Calu3 (cell line): ENCODE measurements around the gene BRD3. TPM values are rescaled to one million over a fixed set of nuclear protein-coding genes. Genes with fewer than 3 reads are reported as not detected.

Experiments used
- BruUV-seq: library from RNA; stranded (reverse); fragments of 400-500 nt; replicated peaks from 2 replicates; lab custom pipeline; 2021; lab: Mats Ljungman, UMichigan
- CTCF ChIA-PET: fragments of 300-600 bp; sonication (Branson Sonifier 250); formaldehyde crosslinking; loops from one replicate; lab custom pipeline; 2022; ENCODE audit warnings: antibody characterized with exemption; lab: Charles Lee
- DNase-seq: peaks from one replicate; pipeline ENCODE4 v3.0.0; 2022
- H3K27ac Mint-ChIP-seq: one replicate; pipeline ENCODE4 v1.8.0; 2022; ENCODE audit warnings: mixed read lengths; ENCODE audit not compliant: unreplicated experiment
- H3K27me3 Mint-ChIP-seq: one replicate; pipeline ENCODE4 v1.8.0; 2022; ENCODE audit warnings: mixed read lengths; ENCODE audit not compliant: unreplicated experiment
- H3K36me3 Mint-ChIP-seq: one replicate; pipeline ENCODE4 v1.8.0; 2022; ENCODE audit warnings: mild to moderate bottlenecking, moderate library complexity, mixed read lengths; ENCODE audit not compliant: insufficient read depth, unreplicated experiment
- H3K4me1 Mint-ChIP-seq: one replicate; pipeline ENCODE4 v1.8.0; 2022; ENCODE audit warnings: mild to moderate bottlenecking, low read depth, mixed read lengths; ENCODE audit not compliant: unreplicated experiment
- H3K4me3 Mint-ChIP-seq: one replicate; pipeline ENCODE4 v1.8.0; 2022; ENCODE audit warnings: mild to moderate bottlenecking, low read depth, moderate library complexity, mixed read lengths; ENCODE audit not compliant: unreplicated experiment
- H3K9me3 Mint-ChIP-seq: one replicate; pipeline ENCODE4 v1.8.0; 2022; ENCODE audit warnings: low read depth, mixed read lengths; ENCODE audit not compliant: unreplicated experiment
- intact Hi-C: fragments of 100-400 bp; cut with micrococcal nuclease; formaldehyde crosslinking; loops from one replicate; pipeline ENCODE4 v1.10.0; 2022; ENCODE audit not compliant: unreplicated experiment
- total RNA-seq: library from RNA; stranded (reverse); gene quantifications from 2 replicates; pipeline ENCODE4 v1.2.3, GENCODE V29; 2022
- TF ChIP-seq, protein P1 (sequence below): fragments of 200-600 bp; IDR thresholded peaks from one replicate; pipeline ENCODE4 v1.8.0; 2022; ENCODE audit warnings: antibody characterized with exemption; ENCODE audit not compliant: unreplicated experiment

The BRD3 gene
- total RNA-seq, 1 experiment from 2014 or later = 30.8 TPM

GRCh38 chr9:134028076-134028475 is 39.8 kb downstream of the BRD3 start:
- no TSS peak for BruUV-seq
- H3K9me3 Mint-ChIP-seq = no peaks in the 10 kb centered on the region
- intact Hi-C loops = no loop called here
- H3K27me3 Mint-ChIP-seq = no peaks in the 10 kb centered on the region
- H3K4me1 Mint-ChIP-seq = no peaks in the 10 kb centered on the region
- no peak overlapping the region for H3K27ac Mint-ChIP-seq
- CTCF ChIA-PET = no interaction called here
- DNase-seq = no peak
- no peak overlapping the region for H3K4me3 Mint-ChIP-seq
- TF ChIP-seq, protein P1, sequence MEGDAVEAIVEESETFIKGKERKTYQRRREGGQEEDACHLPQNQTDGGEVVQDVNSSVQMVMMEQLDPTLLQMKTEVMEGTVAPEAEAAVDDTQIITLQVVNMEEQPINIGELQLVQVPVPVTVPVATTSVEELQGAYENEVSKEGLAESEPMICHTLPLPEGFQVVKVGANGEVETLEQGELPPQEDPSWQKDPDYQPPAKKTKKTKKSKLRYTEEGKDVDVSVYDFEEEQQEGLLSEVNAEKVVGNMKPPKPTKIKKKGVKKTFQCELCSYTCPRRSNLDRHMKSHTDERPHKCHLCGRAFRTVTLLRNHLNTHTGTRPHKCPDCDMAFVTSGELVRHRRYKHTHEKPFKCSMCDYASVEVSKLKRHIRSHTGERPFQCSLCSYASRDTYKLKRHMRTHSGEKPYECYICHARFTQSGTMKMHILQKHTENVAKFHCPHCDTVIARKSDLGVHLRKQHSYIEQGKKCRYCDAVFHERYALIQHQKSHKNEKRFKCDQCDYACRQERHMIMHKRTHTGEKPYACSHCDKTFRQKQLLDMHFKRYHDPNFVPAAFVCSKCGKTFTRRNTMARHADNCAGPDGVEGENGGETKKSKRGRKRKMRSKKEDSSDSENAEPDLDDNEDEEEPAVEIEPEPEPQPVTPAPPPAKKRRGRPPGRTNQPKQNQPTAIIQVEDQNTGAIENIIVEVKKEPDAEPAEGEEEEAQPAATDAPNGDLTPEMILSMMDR = no peak
- H3K36me3 Mint-ChIP-seq = peaks cover 39% of the 10 kb centered on the region

DNA sequence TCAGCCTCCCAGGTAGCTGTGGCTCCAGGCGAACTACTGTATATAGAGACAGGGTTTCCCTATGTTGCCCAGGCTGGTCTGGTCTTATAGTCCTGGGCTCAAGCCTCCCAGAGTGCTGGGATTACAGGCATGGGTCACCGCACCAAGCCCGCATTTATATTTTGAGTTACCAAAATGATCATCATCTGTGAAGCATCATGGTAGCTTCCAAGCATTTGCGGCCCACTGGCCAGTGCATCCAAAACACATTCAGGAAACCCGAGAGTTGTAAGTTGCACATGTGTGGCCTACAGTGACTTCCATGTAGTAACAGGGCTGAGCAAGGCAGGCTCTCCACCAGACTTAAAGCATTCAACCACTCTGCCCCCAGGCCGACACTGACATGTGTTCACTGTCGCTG is 40.3 kb downstream of the BRD3 start:
- H3K4me1 Mint-ChIP-seq = no peaks in the 10 kb centered on the region
- H3K9me3 Mint-ChIP-seq = no peaks in the 10 kb centered on the region
- CTCF ChIA-PET = no interaction called here
- no TSS peak for BruUV-seq
- no peak overlapping the region for H3K27ac Mint-ChIP-seq
- H3K4me3 Mint-ChIP-seq = no peak overlapping the region
- TF ChIP-seq, protein P1 = no peak
- DNase-seq = no peak
- H3K27me3 Mint-ChIP-seq = no peaks in the 10 kb centered on the region
- intact Hi-C loops = no loop called here
- peaks cover 35% of the 10 kb centered on the region for H3K36me3 Mint-ChIP-seq

DNA sequence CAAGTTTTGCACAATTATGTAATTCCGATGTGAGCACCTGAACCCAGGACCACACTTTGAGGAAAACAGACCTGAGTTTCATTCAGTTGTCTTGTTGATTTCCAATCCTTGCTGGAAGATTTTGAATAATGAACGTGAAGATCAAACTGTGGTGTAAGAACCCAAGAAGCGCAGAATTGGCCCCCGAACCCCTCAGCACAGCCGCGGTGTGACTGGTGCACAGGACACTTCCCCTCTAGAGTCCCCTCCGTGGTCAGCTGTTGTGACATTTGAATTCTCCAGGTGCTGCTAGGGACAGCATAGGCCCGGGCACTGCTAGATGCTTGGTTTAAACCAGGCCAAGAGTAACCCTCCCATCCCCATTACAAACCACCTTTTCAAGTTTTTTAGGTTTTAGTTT is 40.8 kb downstream of the BRD3 start:
- Mint-ChIP-seq H3K4me3 (no peak overlapping the region), H3K4me1 (no peaks in the 10 kb centered on the region), H3K9me3 (no peaks in the 10 kb centered on the region), H3K36me3 (peaks cover 35% of the 10 kb centered on the region), H3K27ac (no peak overlapping the region), H3K27me3 (no peaks in the 10 kb centered on the region)
- CTCF ChIA-PET = no interaction called here
- TF ChIP-seq, protein P1 = no peak
- DNase-seq = no peak
- no TSS peak for BruUV-seq
- intact Hi-C loops = no loop called here

GRCh38 chr9:134026581-134026980 is 41.2 kb downstream of the BRD3 start:
- CTCF ChIA-PET = no interaction called here
- intact Hi-C loops = no loop called here
- Mint-ChIP-seq H3K27me3 (no peaks in the 10 kb centered on the region), H3K4me3 (peak overlapping the region; percentile 67), H3K4me1 (no peaks in the 10 kb centered on the region), H3K27ac (no peak overlapping the region), H3K36me3 (peaks cover 35% of the 10 kb centered on the region), H3K9me3 (no peaks in the 10 kb centered on the region)
- TF ChIP-seq, protein P1 = no peak
- DNase-seq = no peak
- BruUV-seq = TSS peak; percentile 53
